Progenitor cell of endocrine pancreas (in vitro differentiated cells): Measurements from ENCODE around the gene ZNF678. TPM values are rescaled to one million over a fixed set of nuclear protein-coding genes. Genes with fewer than 3 reads are reported as not detected.

Source experiments
- DNase-seq: peaks from one replicate; pipeline ENCODE4 v3.0.0; 2021; ENCODE audit warnings: low spot score; ENCODE audit not compliant: unreplicated experiment
- H3K27ac Mint-ChIP-seq: 2 replicates; pipeline ENCODE4 v1.8.0; 2021; ENCODE audit warnings: mild to moderate bottlenecking, moderate library complexity, mixed read lengths
- H3K27me3 Mint-ChIP-seq: 2 replicates; pipeline ENCODE4 v1.8.0; 2021; ENCODE audit warnings: mixed read lengths
- H3K36me3 Mint-ChIP-seq: 2 replicates; pipeline ENCODE4 v1.8.0; 2022; ENCODE audit warnings: mixed read lengths; ENCODE audit not compliant: insufficient read depth
- H3K4me1 Mint-ChIP-seq: 2 replicates; pipeline ENCODE4 v1.8.0; 2021; ENCODE audit warnings: low read depth, mixed read lengths
- H3K4me3 Mint-ChIP-seq: 2 replicates; pipeline ENCODE4 v1.8.0; 2021; ENCODE audit warnings: low read depth, mild to moderate bottlenecking, moderate library complexity, mixed read lengths
- H3K9me3 Mint-ChIP-seq: 2 replicates; pipeline ENCODE4 v1.8.0; 2021; ENCODE audit warnings: low read depth, mixed read lengths
- total RNA-seq: library from RNA; stranded (reverse); gene quantifications from 2 replicates; pipeline ENCODE4 v1.2.1, GENCODE V29; 2021
- TF ChIP-seq, protein P1 (sequence below): fragments of 200-600 bp; sonication (generic); IDR thresholded peaks from one replicate; pipeline ENCODE4 v1.5.0; 2021; ENCODE audit warnings: antibody characterized with exemption, mild to moderate bottlenecking; ENCODE audit not compliant: unreplicated experiment

ZNF678 gene
- total RNA-seq, 1 donor from 2014 or later, result 24.1 TPM

DNA sequence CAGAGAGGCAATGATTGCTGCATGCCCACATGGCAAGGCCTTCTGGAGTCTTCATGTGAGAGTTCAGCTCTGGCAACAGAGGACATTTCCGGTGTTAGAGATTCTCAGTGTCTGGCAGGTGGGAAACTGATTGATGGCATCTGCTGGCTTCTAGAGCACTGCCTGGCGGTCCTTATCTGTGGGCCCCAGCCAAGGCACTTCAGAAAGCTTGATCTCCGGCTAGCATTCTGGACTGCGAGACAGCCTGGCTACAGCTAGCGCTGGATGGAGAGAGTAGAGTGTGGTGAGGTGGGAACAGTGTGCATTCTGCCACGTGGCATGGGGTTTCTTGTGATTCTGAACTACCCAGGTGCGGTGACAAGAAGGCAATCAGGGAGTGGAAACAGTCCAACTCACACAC is 9.4 kb downstream of the ZNF678 start:
- peaks cover 37% of the 10 kb centered on the region for H3K36me3 Mint-ChIP-seq
- no peak overlapping the region for H3K4me3 Mint-ChIP-seq
- H3K27me3 Mint-ChIP-seq, result no peaks in the 10 kb centered on the region
- no peak for DNase-seq
- H3K4me1 Mint-ChIP-seq, result peaks cover 5% of the 10 kb centered on the region
- TF ChIP-seq, protein P1, sequence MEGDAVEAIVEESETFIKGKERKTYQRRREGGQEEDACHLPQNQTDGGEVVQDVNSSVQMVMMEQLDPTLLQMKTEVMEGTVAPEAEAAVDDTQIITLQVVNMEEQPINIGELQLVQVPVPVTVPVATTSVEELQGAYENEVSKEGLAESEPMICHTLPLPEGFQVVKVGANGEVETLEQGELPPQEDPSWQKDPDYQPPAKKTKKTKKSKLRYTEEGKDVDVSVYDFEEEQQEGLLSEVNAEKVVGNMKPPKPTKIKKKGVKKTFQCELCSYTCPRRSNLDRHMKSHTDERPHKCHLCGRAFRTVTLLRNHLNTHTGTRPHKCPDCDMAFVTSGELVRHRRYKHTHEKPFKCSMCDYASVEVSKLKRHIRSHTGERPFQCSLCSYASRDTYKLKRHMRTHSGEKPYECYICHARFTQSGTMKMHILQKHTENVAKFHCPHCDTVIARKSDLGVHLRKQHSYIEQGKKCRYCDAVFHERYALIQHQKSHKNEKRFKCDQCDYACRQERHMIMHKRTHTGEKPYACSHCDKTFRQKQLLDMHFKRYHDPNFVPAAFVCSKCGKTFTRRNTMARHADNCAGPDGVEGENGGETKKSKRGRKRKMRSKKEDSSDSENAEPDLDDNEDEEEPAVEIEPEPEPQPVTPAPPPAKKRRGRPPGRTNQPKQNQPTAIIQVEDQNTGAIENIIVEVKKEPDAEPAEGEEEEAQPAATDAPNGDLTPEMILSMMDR, result no peak
- peaks cover 36% of the 10 kb centered on the region for H3K9me3 Mint-ChIP-seq
- no peak overlapping the region for H3K27ac Mint-ChIP-seq

DNA sequence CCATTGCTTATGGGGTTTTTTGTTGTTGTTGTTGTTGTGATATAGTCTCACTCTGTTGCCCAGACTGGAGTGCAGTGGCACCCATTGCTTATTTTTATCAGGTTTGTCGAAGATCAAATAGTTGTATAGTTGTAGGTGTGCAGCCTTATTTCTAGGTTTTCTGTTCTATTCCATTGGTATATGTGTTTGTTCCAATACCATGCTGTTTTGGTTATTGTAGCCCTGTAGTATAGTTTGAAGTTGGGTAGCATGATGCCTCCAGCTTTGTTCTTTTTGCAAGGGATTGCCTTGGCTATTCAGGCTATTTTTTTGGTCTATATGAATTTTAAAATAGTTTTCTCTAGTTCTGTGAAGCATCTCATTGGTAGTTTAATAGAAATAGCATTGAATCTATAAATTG is 11.6 kb downstream of the ZNF678 start:
- DNase-seq, result no peak
- Mint-ChIP-seq H3K36me3 (peaks cover 43% of the 10 kb centered on the region), H3K4me3 (no peak overlapping the region), H3K4me1 (peaks cover 8% of the 10 kb centered on the region), H3K27me3 (no peaks in the 10 kb centered on the region), H3K9me3 (peaks cover 42% of the 10 kb centered on the region), H3K27ac (no peak overlapping the region)
- TF ChIP-seq, protein P1, result no peak

DNA sequence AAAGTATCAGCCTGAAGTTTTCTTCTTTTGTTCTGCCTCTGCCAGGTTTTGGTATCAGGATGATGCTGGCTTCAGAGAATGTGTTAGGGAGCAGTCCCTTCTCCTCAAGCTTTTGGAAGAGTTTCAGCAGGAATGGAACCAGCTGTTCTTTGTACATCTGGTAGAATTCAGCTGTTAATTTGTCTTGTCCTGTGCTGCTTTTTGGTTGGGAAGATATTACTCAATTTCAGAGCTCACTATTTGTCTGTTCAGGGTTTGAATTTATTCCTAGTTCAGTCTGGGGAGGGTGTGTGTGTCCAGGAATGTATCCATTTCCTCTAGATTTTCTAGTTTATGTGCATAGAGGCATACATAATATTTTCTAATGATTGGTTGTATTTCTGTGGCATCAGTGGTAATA is 12.8 kb downstream of the ZNF678 start:
- TF ChIP-seq, protein P1, result no peak
- no peak overlapping the region for H3K27ac Mint-ChIP-seq
- peaks cover 46% of the 10 kb centered on the region for H3K36me3 Mint-ChIP-seq
- peaks cover 8% of the 10 kb centered on the region for H3K4me1 Mint-ChIP-seq
- peaks cover 42% of the 10 kb centered on the region for H3K9me3 Mint-ChIP-seq
- no peak overlapping the region for H3K4me3 Mint-ChIP-seq
- no peaks in the 10 kb centered on the region for H3K27me3 Mint-ChIP-seq
- no peak for DNase-seq

DNA sequence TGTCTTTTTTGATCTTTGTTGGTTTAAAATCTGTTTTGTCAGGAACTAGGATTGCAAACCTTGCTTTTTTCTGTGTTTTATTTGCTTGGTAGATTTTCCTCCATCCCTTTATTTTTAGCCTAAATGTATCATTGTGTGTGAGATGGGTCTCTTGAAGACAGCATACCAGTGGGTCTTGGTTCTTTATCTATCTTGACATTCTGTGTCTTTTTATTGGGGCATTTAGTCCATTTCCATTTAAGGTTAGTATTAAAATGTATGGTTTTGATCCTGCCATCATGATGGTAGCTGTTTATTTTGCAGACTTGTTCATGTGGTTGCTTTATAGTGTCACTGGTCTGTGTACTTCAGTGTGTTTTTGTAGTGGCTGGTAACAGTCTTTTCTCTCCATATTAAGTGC is 14.1 kb downstream of the ZNF678 start:
- no peak for DNase-seq
- TF ChIP-seq, protein P1, result no peak
- H3K4me1 Mint-ChIP-seq, result peaks cover 8% of the 10 kb centered on the region
- H3K9me3 Mint-ChIP-seq, result peaks cover 42% of the 10 kb centered on the region
- peaks cover 45% of the 10 kb centered on the region for H3K36me3 Mint-ChIP-seq
- no peaks in the 10 kb centered on the region for H3K27me3 Mint-ChIP-seq
- no peak overlapping the region for H3K4me3 Mint-ChIP-seq
- H3K27ac Mint-ChIP-seq, result no peak overlapping the region

DNA sequence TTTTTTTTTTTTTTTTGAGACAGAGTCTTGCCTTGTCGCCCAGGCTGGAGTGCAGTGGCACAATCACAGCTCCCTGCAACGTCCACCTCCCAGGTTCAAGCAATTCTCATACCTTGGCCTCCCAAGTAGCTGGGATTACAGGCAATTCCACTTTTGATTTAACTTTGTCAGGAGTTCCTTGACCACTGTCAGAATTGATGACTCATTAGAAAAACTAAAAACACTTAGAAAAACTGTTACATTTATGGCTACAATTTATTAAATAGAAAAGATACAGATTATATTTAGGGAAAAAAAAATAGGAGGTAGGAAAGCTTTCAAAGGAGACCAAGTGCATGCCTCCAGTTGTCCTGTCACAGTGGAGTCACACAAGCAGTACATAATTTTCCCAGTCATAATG is 20.0 kb downstream of the ZNF678 start:
- Mint-ChIP-seq H3K4me1 (peaks cover 7% of the 10 kb centered on the region), H3K9me3 (peaks cover 24% of the 10 kb centered on the region), H3K36me3 (peaks cover 46% of the 10 kb centered on the region), H3K4me3 (no peak overlapping the region), H3K27ac (no peak overlapping the region), H3K27me3 (no peaks in the 10 kb centered on the region)
- no peak for DNase-seq
- TF ChIP-seq, protein P1, result no peak
